Activated naive CD8-positive, alpha-beta T cell (primary cell): Measurements from ENCODE around the gene HHAT.

Source experiments
- H3K27ac Mint-ChIP-seq: one replicate; pipeline ENCODE4 v1.8.0; 2021; ENCODE audit warnings: mixed read lengths
- H3K27me3 Mint-ChIP-seq: one replicate; pipeline ENCODE4 v1.8.0; 2021; ENCODE audit warnings: mixed read lengths
- H3K36me3 Mint-ChIP-seq: one replicate; pipeline ENCODE4 v1.8.0; 2021; ENCODE audit warnings: mixed read lengths
- H3K4me1 Mint-ChIP-seq: one replicate; pipeline ENCODE4 v1.8.0; 2021; ENCODE audit warnings: low read depth, mixed read lengths
- H3K4me3 Mint-ChIP-seq: one replicate; pipeline ENCODE4 v1.8.0; 2021; ENCODE audit warnings: mild to moderate bottlenecking, mixed read lengths
- H3K9me3 Mint-ChIP-seq: one replicate; pipeline ENCODE4 v1.8.0; 2021; ENCODE audit warnings: low read depth, mixed read lengths

Gene HHAT

DNA sequence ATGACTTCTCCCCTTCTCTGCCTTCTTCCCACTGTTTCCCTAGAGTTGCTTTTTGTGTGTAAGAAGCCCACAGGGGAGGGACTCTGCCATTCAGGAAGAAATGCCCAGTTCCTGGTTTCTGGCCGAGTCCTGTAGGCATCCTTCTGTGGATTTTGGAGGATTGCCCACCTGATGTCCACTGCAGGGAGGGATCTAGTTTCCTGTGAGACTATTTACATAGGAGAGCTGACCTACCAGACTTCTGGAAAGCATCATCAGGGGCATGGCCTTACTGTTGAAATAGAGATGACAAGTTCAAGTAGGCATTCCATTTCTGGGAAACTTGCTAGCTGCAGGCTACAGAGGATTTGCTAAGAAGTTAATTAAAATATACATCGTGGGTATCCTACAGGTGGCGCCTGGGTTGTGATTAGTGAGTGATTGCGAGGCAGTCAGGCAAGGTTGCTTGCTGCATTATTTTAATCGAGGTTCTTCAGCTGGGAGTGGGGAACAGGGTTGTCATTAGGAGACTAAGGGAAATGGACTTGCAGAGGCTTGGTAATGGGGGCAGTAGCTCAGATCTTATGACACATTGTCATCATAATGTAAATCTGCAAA lies 148.7 kb downstream of the HHAT start:
- H3K27me3 Mint-ChIP-seq = no peaks in the 10 kb centered on the region

DNA sequence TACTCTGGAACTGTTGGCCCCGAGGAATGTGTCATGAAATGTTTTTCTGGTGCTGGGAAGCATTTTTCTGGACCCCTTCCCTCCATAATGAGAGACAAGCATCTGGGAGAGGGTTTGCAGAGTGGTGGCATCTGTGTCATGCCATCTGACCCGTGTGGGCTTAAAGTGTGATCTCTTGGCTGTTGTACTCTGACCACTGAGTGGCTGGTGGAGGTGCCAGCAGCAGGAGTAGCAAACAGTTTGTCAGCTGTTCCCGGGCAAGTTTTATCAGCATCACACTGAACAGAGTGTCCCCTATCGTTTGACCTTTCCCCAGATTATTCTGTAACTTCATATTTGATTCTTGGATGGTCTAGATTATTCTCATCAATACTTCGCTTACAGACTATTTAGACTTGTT lies 150.1 kb downstream of the HHAT start:
- Mint-ChIP-seq H3K4me3 (no peak overlapping the region), H3K27me3 (no peaks in the 10 kb centered on the region), H3K27ac (no peak overlapping the region), H3K4me1 (no peaks in the 10 kb centered on the region), H3K36me3 (no peaks in the 10 kb centered on the region), H3K9me3 (no peaks in the 10 kb centered on the region)

More for the DNA sequence above, 148.7 kb downstream of the HHAT start:
- H3K9me3 Mint-ChIP-seq = no peaks in the 10 kb centered on the region
- H3K27ac Mint-ChIP-seq = no peak overlapping the region
- no peaks in the 10 kb centered on the region for H3K4me1 Mint-ChIP-seq
- no peak overlapping the region for H3K4me3 Mint-ChIP-seq
- H3K36me3 Mint-ChIP-seq = no peaks in the 10 kb centered on the region

DNA sequence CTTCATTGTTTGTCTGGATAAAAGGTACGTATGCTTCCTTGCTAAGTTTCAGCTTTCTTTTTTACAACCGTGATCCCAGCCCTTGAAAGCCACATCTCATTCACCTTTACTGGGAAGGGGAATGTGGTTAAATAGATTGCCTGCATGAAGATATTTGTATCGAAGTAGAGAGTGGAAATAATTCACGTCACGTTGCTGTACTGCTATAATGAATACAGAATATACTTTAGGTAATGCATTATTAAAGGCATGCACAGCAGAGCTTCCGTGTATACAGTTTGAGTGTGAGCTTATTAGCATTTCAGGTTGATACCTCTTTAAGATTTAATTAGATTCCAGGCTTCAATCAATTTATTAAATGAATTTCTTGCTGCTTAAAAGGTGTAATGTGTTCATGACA lies 153.8 kb downstream of the HHAT start:
- H3K27ac Mint-ChIP-seq = no peak overlapping the region
- no peaks in the 10 kb centered on the region for H3K36me3 Mint-ChIP-seq
- H3K4me1 Mint-ChIP-seq = no peaks in the 10 kb centered on the region
- H3K9me3 Mint-ChIP-seq = no peaks in the 10 kb centered on the region
- no peak overlapping the region for H3K4me3 Mint-ChIP-seq
- H3K27me3 Mint-ChIP-seq = no peaks in the 10 kb centered on the region

DNA sequence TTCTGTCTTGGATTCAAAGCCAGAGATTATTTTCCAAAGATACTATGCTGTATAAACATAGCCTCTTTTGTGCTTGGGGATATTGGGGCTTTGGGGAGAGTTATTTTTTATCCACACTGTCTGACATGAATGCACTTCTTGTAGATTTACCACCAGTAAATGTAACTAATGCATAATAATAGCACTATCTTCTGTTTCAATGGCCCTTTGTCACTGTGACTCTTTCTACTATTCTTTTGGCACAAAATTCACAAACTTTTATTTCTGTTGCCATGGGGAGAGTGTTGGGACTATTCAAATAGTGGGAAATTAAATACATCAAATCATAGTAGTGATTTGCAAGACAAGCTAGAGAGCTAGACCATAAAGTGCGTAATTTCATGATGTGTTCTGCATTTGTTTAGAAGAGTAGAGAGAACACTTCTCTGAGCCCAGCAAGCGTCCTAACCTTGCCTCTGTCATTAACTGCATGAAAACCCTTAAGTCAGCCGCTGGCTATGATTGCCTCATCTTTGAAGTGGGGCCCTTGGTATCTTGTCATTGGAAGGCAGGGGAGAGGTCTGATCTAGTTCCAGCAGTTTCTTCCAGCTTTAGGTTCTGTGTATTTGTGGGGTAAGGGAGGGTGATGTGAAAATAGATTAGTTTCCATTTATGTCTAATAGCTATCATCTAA lies 154.4 kb downstream of the HHAT start:
- no peaks in the 10 kb centered on the region for H3K9me3 Mint-ChIP-seq
- H3K4me3 Mint-ChIP-seq = no peak overlapping the region
- no peaks in the 10 kb centered on the region for H3K27me3 Mint-ChIP-seq
- H3K36me3 Mint-ChIP-seq = no peaks in the 10 kb centered on the region
- H3K4me1 Mint-ChIP-seq = no peaks in the 10 kb centered on the region
- no peak overlapping the region for H3K27ac Mint-ChIP-seq

DNA sequence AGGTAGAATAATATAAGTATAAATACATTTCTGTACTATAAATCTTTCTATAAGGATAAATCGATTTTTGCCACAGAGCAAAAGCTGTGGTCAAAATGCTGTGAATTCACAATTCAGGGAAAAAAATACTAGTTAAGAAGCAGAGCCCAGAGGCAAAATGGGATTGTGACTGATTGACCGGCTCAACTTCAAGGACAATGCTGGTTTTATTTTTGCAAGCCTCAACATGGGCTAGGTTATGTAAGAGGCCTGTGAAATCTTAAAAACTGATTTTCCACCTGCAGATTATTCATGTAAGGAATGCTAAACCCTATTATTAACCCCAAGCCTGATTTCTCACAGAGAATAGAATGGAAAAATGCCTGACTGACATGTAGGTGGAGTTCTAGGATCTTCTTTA lies 155.1 kb downstream of the HHAT start:
- Mint-ChIP-seq H3K4me3 (no peak overlapping the region), H3K36me3 (no peaks in the 10 kb centered on the region), H3K27me3 (no peaks in the 10 kb centered on the region), H3K4me1 (no peaks in the 10 kb centered on the region), H3K27ac (no peak overlapping the region), H3K9me3 (no peaks in the 10 kb centered on the region)

DNA sequence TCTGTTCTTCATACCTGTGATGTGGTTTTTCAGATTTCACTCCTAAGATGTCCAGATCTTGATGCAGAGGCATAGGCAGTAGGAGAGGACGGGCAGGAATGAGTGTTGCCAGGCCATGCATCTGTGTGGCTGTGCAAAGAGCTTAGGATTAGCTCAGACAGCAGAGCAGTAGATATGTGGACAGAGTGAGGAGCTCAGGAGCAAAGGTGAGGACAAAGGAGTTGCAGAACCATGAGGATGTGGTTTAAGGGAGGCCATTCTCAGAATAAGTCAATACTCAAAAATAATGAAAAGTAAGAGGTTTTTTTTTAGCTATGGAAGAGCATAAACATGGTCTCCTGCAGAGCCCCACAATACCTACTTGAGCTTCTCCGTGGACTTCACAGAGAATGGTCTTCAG lies 158.3 kb downstream of the HHAT start:
- H3K27me3 Mint-ChIP-seq = no peaks in the 10 kb centered on the region
- H3K36me3 Mint-ChIP-seq = no peaks in the 10 kb centered on the region
- H3K9me3 Mint-ChIP-seq = no peaks in the 10 kb centered on the region
- no peaks in the 10 kb centered on the region for H3K4me1 Mint-ChIP-seq
- H3K4me3 Mint-ChIP-seq = no peak overlapping the region
- no peak overlapping the region for H3K27ac Mint-ChIP-seq

DNA sequence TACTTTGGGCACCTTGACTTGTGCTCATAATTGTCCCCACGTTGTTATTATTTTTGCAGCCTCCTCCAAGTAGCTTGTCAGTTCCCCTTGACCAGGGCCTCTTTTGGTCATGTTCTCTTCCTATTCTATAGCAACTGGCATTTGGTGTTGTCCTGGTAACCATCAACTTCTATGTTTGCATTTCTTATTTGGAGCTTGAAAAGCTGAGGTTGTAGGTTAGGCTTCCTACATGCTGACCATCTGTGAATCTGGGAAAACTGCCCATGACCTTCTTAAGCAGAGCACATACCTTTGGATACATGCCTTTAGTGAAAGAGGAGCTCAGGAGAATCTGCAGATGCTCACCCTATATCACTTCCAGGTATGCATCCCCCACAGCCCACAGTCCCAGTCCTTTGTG lies 160.8 kb downstream of the HHAT start:
- no peaks in the 10 kb centered on the region for H3K36me3 Mint-ChIP-seq
- no peaks in the 10 kb centered on the region for H3K4me1 Mint-ChIP-seq
- no peaks in the 10 kb centered on the region for H3K9me3 Mint-ChIP-seq
- H3K27ac Mint-ChIP-seq = no peak overlapping the region
- no peak overlapping the region for H3K4me3 Mint-ChIP-seq
- H3K27me3 Mint-ChIP-seq = no peaks in the 10 kb centered on the region

DNA sequence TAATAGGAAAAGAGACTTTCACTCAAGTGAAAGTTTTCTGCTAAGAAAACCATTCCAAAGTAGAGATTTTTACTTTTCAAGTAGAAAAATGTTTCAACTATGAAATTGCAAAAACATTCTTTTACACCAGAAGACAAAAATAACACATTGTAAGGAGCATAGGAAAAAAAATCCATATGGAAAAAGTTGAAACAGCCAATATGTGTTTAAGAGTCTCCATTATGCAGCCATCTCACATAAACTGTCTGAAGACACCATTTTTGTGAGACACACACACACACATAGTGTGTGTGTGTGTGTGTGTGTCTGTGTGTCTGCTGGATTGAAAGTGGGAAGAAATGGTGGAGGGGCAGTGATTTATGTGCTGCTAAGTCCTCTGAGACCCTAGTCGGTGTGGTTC lies 162.1 kb downstream of the HHAT start:
- no peaks in the 10 kb centered on the region for H3K9me3 Mint-ChIP-seq
- no peak overlapping the region for H3K4me3 Mint-ChIP-seq
- H3K4me1 Mint-ChIP-seq = no peaks in the 10 kb centered on the region
- H3K27ac Mint-ChIP-seq = no peak overlapping the region
- no peaks in the 10 kb centered on the region for H3K36me3 Mint-ChIP-seq
- H3K27me3 Mint-ChIP-seq = no peaks in the 10 kb centered on the region

DNA sequence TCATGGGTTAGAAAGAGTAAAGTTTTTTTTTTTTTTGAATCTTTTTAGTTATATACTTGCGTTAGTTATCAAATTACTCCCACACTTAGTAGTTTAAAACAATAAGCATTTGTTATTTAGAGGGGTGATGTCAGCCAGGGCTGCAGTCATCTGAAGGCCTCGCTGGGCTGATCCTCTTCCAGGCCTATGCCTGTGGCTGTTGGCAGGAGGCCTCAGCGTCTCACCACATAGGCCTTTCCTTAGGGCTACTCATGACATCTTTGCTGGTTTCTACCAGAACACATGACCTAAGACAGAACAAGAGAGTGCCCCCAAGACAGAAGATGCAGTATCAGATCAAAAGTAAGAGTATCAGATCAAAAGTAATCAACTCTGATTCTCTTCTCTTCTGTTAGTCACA lies 167.4 kb downstream of the HHAT start:
- Mint-ChIP-seq H3K27me3 (no peaks in the 10 kb centered on the region), H3K4me3 (no peak overlapping the region), H3K27ac (no peak overlapping the region), H3K4me1 (no peaks in the 10 kb centered on the region), H3K9me3 (no peaks in the 10 kb centered on the region), H3K36me3 (no peaks in the 10 kb centered on the region)

DNA sequence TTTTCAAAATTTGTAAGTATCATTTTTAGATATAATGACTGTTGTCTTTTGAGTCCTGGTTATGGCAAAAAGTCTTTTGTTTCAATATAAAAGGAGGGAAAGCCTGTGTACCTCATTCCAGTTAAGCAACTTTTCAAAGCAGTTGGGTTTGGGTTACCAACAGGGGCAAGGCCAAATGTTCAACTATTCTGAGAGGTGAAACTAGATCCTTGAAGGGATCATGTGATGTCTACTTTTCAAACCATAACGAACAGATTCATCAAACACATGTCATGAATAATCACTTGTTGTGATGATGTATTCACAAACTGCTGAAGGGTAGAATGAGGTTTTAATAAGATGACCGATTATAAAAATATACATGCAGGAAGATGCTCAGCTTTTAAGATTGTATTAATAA lies 171.3 kb downstream of the HHAT start:
- Mint-ChIP-seq H3K27me3 (no peaks in the 10 kb centered on the region), H3K27ac (no peak overlapping the region), H3K9me3 (no peaks in the 10 kb centered on the region)

DNA sequence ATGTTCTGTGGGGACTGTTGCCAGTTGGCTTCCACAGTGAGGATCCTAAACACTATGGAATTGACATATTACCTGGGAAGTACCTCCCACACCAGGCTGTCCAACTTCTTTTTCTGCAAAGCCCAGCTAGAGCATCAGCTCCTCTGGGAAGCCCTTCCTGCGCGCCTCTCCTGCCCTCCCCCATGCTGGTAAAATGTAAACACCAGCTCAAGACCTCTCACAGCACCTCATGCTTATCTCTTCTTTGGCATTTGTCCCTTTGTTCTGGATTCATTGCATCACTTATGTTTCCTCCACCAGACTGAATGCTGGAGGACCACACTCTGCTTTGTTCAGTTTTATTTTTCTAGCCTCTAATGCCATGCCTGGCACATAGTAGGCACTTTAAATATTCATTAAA lies 172.1 kb downstream of the HHAT start:
- Mint-ChIP-seq H3K27ac (no peak overlapping the region), H3K9me3 (no peaks in the 10 kb centered on the region), H3K27me3 (no peaks in the 10 kb centered on the region), H3K4me3 (no peak overlapping the region), H3K4me1 (no peaks in the 10 kb centered on the region), H3K36me3 (no peaks in the 10 kb centered on the region)

More for the DNA sequence above, 171.3 kb downstream of the HHAT start:
- H3K4me3 Mint-ChIP-seq = no peak overlapping the region
- no peaks in the 10 kb centered on the region for H3K4me1 Mint-ChIP-seq
- no peaks in the 10 kb centered on the region for H3K36me3 Mint-ChIP-seq

DNA sequence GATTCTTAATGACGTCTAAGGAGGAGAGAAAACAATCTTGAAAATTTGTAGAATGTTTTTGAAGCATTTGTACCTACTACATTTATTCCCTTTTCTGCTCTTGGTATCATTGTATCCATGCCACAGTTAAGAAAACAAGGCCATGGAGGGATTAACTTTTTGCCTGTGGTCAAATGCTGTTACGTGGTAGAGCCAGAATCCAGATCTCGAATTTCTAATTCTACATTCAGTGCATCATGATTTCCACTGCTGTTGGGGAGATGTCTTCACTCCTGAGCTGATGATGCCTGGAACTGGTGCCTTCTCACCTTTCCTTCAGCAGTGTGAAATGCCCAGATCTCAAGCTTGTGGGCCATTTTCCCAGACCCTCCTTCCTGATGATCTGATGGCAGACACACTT lies 175.6 kb downstream of the HHAT start:
- Mint-ChIP-seq H3K36me3 (no peaks in the 10 kb centered on the region), H3K27ac (no peak overlapping the region), H3K9me3 (no peaks in the 10 kb centered on the region), H3K4me1 (no peaks in the 10 kb centered on the region), H3K27me3 (no peaks in the 10 kb centered on the region), H3K4me3 (no peak overlapping the region)

DNA sequence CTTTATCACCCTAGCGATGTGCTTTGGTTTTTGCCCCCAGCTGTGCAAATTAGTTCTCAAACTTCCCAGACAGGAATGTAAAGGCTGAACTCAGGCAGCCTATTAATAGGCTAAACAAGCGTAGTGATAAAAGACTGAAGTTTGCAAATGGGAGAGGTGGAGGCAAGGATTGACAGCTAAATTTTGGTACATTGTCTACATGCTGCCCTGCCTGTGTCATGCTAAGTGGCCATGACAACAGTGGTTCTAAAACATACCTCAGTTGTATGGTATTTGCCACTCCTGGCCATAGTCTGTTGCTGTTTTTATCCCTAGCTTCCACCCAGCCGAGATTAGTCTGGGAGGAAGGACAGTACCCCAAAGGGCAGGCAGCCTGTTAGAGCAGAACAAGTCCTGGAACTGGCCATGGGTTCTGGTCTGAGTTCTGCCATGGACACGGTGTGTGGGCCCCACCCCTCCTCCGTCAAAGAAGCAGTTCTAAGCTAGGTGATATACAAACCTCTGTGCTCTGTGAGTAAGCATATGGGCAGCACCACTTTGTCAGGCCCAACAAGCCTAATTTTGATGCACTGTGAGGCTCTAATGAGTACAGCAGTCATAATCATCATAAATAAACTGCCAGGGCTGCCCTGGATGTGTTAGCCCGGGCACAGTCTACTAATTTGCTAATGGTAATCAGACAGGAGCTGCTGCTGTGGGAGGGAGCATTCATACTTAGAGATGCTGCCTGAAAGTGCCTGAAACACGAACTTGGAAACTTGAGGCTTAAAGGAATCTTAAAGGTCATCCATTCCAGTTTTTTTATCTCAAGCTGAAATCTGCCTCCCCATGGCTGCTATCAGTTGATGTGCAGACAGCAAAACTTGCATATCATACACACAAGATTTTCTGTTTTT lies 177.1 kb downstream of the HHAT start:
- Mint-ChIP-seq H3K27ac (no peak overlapping the region), H3K27me3 (no peaks in the 10 kb centered on the region), H3K36me3 (no peaks in the 10 kb centered on the region), H3K4me3 (no peak overlapping the region), H3K4me1 (no peaks in the 10 kb centered on the region), H3K9me3 (no peaks in the 10 kb centered on the region)

DNA sequence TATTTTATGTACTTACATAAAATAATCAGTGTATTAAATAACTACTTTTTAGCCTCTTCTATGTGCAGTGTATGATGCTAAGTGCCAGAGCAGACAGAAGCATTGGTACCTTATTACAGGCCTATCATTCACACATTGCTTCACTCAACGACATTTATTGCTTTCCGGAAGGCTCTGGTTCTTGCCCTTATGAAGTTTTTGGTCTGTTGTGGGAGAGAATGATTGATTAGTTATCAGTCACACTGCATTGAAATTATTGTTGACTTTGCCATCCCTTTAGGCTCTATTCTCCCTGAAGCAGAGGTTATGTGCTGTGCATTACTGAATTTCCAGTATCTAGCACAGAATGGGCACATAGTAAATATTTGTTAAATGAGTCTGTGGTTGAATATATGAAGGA lies 178.0 kb downstream of the HHAT start:
- no peak overlapping the region for H3K27ac Mint-ChIP-seq
- H3K36me3 Mint-ChIP-seq = no peaks in the 10 kb centered on the region
- no peak overlapping the region for H3K4me3 Mint-ChIP-seq
- no peaks in the 10 kb centered on the region for H3K4me1 Mint-ChIP-seq
- H3K9me3 Mint-ChIP-seq = no peaks in the 10 kb centered on the region
- H3K27me3 Mint-ChIP-seq = no peaks in the 10 kb centered on the region

DNA sequence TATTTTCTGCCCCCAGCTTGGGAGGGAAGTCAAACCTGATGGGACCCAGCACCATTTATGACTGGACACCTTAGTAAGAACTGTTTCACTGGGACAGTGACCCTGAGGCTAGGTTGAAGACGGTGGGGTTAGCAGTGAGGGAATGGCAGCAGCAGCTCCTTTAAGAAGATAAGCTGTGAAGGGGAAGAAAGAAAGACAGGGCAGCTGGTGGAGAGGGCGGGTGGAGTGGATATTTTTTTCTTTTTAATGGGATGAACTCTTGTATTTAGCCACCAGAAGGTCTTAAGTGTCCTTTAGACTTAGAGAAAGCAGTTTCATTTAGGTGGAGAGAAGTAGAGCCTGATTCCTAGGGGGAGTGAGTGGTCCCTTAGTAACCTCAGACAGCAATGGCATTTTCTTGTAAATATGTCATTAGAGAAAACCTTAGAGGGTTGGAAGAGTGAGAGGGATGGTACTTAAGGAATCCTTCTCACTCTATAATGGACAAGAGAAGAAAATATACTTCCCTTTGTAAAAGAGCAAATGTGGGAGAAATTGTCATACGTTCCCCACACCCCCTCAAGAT lies 187.5 kb downstream of the HHAT start:
- no peaks in the 10 kb centered on the region for H3K36me3 Mint-ChIP-seq

More for the DNA sequence above, 187.5 kb downstream of the HHAT start:
- no peaks in the 10 kb centered on the region for H3K4me1 Mint-ChIP-seq
- H3K9me3 Mint-ChIP-seq = no peaks in the 10 kb centered on the region
- no peak overlapping the region for H3K27ac Mint-ChIP-seq
- H3K4me3 Mint-ChIP-seq = no peak overlapping the region
- H3K27me3 Mint-ChIP-seq = no peaks in the 10 kb centered on the region
